Superior temporal gyrus (tissue), 1 donor: Measurements from ENCODE around the gene NFKBIE.

Experiments used
- DNase-seq: peaks from one replicate; pipeline ENCODE4 v3.0.0-alpha.2; 2016; ENCODE audit errors: extremely low spot score

The NFKBIE gene

GRCh38 chr6:44258325-44258863, 7.0 kb downstream of the NFKBIE start:
- no peak for DNase-seq

DNA sequence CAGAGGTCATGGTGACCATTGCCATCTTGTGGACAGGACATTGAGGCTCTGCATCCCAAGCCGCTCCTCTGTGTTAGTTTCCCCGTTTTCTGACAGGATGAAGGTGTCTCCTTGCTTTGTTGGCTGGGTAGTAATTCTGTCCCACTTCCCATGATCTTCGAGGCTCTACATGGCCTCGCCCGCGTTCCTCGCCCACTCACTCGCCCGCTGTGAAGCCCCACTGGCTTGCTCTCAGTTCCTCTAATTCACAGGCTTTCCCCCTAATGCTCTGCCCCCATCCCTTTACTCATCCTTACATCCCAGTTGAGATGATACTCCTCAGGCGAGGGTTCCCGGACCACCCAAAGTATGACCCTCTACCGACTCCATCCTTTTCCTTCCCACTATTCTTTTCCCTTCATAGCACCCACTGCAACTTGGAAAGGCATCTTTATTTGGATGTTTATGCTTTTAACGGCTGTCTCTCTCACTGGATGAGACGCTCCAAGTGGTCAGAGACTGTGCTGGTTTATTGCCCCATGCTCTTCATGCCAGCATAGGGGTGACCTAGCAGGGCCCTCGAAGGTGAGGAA, 7.5 kb downstream of the NFKBIE start:
- no peak for DNase-seq

- peak; percentile 89 for DNase-seq
These were observed 8.2 kb downstream of the NFKBIE start, which contains the start of gene SLC35B2 for GRCh38 chr6:44257025-44257752. TSS of gene SLC35B2 (minus strand) at chr6:44257528. CDS start at chr6:44257410, 118 bp downstream.

- DNase-seq = no peak
These were observed 8.7 kb downstream of the NFKBIE start for GRCh38 chr6:44256775-44257024.

- no peak for DNase-seq
These were observed 9.2 kb downstream of the NFKBIE start for GRCh38 chr6:44255871-44256774.

DNA sequence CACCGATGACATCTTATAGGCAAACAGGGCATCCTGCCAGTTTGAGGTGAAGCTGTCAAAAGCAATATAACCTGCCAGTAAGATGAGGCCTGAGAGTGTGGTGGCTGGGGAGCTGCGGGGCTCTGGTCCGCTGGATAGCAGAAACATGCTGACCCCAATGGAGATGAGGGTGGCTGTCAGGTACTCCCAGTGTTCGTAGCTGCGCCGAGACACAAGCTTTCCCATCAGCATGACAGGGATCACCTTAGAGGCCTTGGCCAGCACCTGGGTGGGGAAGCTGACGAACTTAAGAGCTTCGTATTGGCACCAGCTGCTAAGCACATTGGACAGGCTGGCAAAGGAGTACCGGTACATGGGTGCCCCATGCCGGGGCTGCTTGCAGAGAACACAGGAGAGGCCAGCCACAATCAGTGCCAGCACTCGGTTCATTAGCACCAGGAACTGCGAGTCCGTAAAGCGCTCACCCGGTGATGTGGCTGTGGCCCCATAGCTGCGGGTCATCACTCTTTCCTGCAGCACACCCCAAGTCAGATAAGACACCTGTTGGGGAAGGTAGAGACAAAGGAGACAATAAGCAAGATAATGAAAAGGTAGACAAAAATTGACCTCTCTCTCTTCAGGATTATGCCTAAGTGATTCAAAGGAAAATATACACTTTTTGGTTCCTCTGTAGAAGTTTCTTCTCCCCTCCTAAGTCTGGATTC, 10.1 kb downstream of the NFKBIE start:
- no peak for DNase-seq

DNA sequence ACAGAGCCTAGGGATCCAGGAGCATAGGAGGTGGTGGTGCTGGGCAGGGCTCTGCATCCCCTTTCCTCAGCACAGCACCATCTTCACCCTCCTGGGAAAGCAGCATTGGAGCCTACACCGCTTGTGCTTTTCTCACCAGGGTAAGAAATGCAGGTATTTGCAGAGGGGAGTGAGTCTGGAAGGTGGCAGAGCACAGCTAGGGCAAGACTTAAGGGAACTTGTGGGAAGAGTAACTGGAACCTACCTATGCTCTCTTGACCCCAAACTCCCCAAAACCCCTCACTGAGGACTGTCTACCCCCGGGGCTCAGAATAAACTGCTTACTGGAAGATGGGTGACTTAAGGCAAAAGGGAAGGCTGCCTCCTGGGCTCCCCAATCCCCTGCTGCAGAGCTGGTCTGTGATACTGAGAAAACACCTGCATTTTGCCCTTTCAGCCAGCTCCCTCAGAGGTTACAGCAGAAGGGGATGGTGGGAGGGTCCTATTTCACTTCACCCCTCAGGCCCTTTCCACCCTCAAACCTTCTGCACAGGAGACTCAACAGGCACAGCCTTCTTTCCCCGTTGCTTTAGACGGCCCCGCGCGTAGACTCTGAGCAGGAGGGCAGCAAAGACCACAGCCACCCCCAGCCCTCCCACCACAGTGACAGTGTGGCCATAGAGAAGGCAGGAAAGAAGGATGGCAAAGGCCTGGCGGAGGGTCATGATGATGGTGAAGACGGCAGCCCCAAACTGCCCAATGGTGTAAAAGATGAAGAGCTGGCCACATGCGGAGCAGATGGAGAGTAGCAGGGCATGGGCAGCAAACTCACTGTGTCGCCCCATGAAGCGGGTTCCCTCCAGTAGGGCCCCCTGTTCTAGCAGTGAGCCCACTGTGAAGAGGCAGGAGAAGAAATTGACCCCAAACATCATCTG, 10.9 kb downstream of the NFKBIE start:
- DNase-seq = no peak

DNA sequence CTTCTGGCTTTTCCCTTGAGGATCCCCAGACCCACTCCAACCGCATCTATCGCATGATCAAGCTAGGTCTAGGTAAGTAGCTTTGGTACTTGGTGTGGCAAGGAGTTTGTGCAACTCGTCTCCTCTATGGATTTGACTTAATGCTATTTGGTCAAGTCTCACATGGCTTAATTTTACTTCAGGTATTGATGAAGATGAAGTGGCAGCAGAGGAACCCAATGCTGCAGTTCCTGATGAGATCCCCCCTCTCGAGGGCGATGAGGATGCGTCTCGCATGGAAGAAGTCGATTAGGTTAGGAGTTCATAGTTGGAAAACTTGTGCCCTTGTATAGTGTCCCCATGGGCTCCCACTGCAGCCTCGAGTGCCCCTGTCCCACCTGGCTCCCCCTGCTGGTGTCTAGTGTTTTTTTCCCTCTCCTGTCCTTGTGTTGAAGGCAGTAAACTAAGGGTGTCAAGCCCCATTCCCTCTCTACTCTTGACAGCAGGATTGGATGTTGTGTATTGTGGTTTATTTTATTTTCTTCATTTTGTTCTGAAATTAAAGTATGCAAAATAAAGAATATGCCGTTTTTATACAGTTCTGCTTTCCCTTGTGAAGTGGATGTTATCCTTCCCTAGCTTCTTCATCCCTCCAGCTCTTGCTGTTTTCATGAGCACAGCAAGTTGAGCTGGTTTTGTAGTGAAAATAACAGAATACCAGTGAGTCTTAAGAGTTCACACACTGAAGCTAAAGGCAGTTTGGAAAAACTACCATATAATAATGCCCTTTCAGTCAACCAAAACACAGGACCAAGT, 11.8 kb downstream of the NFKBIE start:
- no peak for DNase-seq

DNA sequence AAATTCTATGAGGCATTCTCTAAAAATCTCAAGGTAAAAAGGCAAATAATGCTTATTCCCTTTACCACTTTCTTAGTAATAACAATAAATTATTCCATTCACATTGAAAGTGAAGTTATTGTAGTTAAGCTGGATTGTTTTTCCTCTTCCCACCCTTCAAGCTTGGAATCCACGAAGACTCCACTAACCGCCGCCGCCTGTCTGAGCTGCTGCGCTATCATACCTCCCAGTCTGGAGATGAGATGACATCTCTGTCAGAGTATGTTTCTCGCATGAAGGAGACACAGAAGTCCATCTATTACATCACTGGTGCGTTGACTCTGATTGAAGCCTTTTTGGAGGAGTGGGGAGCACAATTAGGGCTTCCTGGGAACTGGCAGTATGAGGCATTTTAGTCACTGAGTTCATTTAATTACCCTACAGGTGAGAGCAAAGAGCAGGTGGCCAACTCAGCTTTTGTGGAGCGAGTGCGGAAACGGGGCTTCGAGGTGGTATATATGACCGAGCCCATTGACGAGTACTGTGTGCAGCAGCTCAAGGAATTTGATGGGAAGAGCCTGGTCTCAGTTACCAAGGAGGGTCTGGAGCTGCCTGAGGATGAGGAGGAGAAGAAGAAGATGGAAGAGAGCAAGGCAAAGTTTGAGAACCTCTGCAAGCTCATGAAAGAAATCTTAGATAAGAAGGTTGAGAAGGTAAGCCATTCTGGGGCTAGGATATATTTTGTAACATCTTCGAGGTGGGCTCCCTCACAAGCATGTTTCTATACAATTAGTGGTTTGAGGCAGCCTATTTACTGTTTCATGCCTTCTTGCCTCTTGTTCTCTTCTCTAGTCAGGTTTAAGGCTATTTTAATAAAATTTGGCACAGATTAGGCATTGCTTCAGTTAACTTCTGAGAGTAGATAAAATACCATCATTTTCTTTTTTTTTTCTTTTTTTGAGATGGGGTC, 13.5 kb downstream of the NFKBIE start:
- DNase-seq = no peak

DNA sequence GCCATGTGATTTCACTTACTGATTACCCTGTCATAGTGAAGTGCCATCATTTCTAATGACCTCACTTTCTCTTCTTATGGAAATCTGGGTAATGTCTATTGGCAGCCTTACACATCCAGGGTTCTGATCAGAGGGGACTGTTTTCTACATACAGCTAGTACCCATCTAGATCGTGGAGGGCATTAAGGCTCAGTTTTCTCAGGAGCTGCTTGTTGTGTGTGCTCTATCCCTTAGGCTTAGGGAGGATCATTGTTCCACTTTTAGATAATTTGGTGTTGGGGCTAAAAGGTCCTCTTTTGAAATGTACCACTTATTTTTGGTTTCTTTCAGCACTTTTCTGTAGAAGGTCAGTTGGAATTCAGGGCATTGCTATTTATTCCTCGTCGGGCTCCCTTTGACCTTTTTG, 14.6 kb downstream of the NFKBIE start:
- no peak for DNase-seq

- DNase-seq = no peak
These were observed 15.2 kb downstream of the NFKBIE start for GRCh38 chr6:44250067-44250717.

GRCh38 chr6:44249082-44249748, 16.1 kb downstream of the NFKBIE start:
- no peak for DNase-seq

DNA sequence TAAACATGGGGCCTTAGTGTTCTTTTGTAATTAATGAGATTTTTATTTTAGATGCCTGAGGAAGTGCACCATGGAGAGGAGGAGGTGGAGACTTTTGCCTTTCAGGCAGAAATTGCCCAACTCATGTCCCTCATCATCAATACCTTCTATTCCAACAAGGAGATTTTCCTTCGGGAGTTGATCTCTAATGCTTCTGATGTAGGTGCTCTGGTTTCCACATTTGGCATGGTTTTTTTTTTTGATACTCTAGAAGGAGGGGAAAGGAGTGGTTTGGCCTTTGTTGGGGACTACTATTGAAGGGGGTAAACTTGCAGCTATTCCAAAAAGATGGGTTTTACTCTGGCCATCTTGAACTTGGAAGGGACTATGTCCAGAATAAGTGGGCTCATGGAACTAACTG, 16.8 kb downstream of the NFKBIE start:
- no peak for DNase-seq

DNA sequence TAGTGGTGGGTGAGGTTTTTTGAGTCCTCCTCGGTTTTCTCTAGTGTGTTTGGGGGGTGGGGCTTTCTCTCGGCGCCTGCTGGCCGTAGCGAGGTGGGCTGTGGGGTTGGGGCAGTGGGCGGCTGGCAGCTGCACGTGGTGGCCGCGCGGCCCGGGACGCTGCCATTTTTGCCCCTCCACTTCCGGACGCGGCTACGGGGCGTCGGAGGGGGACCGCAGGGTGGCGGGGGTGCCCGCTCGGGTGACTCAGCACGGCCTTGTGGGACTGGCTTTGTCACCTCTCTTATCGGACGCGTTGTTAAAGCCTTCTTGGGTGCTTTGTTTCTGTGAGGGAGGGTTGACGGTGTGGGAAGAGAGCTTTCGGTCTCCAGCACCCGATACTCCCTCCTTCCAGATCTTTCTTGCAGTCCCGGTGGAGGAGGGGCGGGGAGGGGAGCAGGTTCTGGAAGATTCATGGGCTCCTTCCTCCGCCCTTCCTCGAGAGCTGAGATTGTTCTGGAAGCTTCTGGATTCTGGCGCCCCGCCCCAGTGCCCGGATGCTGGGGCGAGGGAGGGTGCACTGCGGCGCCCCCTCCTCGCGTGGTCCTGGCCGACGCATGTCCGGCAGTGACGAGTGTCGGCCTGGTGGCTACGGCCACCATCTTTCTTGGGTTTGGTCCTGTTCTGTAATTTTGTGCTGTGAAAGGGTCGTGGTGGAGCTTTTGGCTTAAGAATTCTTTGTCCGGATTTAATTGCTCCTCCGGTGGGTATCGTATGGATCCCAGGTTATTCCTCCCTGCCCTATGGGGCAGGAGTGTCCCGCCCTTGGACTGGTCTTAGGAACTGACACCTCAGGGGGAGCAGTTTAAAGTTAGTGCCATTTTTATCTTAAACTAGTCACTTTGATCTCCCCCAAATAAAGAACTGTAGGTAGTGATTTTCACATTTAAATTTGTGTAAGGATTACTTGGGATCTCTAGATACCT, 17.7 kb downstream of the NFKBIE start:
- peak; percentile 70 for DNase-seq

- DNase-seq = peak; percentile 98
These were observed 18.6 kb downstream of the NFKBIE start, which contains the start of gene HSP90AB1 for GRCh38 chr6:44246663-44247337. TSS of gene HSP90AB1 (plus strand) at chr6:44247101. CDS start at chr6:44248630, 1,529 bp downstream.
